SK-N-SH (cell line): Measurements from ENCODE around the gene LSM10. TPM values are rescaled to one million over a fixed set of nuclear protein-coding genes. Genes with fewer than 3 reads are reported as not detected.

Source experiments
- CTCF ChIA-PET: fragments of 300-600, 350-600 bp; formaldehyde crosslinking; extraction: SDS; loops from one replicate; lab custom pipeline; 2021; lab: Yijun Ruan, JAX
- POLR2A ChIA-PET: fragments of 350-600 bp; sonication (Branson Sonifier 250); formaldehyde crosslinking; extraction: SDS; loops from one replicate; lab custom pipeline; 2020; ENCODE audit warnings: antibody characterized with exemption, inconsistent platforms; lab: Yijun Ruan, JAX
- DNase-seq: peaks from one replicate; pipeline ENCODE4 v3.0.0; 2012
- H2AFZ ChIP-seq: fragments of 200-600 bp; sonication (generic); 2 replicates; pipeline ENCODE4 v1.8.1; 2016; ENCODE audit warnings: antibody characterized with exemption, mild to moderate bottlenecking, low read depth
- H3F3A ChIP-seq: fragments of 200-600 bp; sonication (generic); replicated peaks from 2 replicates; pipeline ENCODE3; 2016; ENCODE audit warnings: antibody characterized with exemption, mild to moderate bottlenecking; ENCODE audit not compliant: insufficient read depth
- H3K27ac ChIP-seq, 2 experiments: fragments of 200-500 bp in 1 of 2; fragments of 200-600 bp in 1 of 2; sonication (Bioruptor generic) in 1 of 2; sonication (generic), shearing (Covaris generic) in 1 of 2; 2 replicates each; pipeline versions ENCODE4 v1.5.1 to v1.6.1; 2014 to 2016; ENCODE audit warnings: low read depth in 2 of 2, inconsistent platforms in 1 of 2, low read length in 1 of 2, mild to moderate bottlenecking in 1 of 2, mixed read lengths in 1 of 2
- H3K27me3 ChIP-seq: fragments of 200-600 bp; sonication (generic), shearing (Covaris generic); 2 replicates; pipeline ENCODE4 v1.6.1; 2016; ENCODE audit warnings: mixed run types; ENCODE audit not compliant: insufficient read depth
- H3K36me3 ChIP-seq, 2 experiments: fragments of 200-500 bp in 1 of 2; fragments of 200-600 bp in 1 of 2; sonication (Bioruptor generic) in 1 of 2; sonication (generic) in 1 of 2; replicated peaks in 1 of 2; 2 replicates each; pipeline versions ENCODE3 to v1.5.1; 2014 to 2016; ENCODE audit warnings: low read length in 1 of 2, mild to moderate bottlenecking in 1 of 2; ENCODE audit not compliant: insufficient read depth in 2 of 2, control insufficient read depth in 1 of 2
- H3K4me1 ChIP-seq, 2 experiments: fragments of 200-500 bp in 1 of 2; fragments of 200-600 bp in 1 of 2; sonication (Bioruptor generic) in 1 of 2; sonication (generic), shearing (Covaris generic) in 1 of 2; 2 replicates each; pipeline versions ENCODE4 v1.5.1 to v1.6.1; 2014 to 2016; ENCODE audit warnings: low read depth in 1 of 2, low read length in 1 of 2, mixed run types in 1 of 2; ENCODE audit not compliant: insufficient read depth in 2 of 2, control insufficient read depth in 1 of 2
- H3K4me2 ChIP-seq: fragments of 200-600 bp; sonication (generic), shearing (Covaris generic); 2 replicates; pipeline ENCODE4 v1.6.1; 2017; ENCODE audit warnings: mixed run types
- H3K4me3 ChIP-seq, 2 experiments: fragments of 200-500 bp in 1 of 2; fragments of 200-600 bp in 1 of 2; sonication (Bioruptor generic) in 1 of 2; sonication (generic), shearing (Covaris generic) in 1 of 2; 2 replicates each; pipeline versions ENCODE4 v1.5.1 to v1.8.1; 2014 to 2016; ENCODE audit warnings: low read depth in 2 of 2, inconsistent platforms in 1 of 2, low read length in 1 of 2, mild to moderate bottlenecking in 1 of 2, mixed read lengths in 1 of 2, moderate library complexity in 1 of 2
- H3K79me2 ChIP-seq: fragments of 200-600 bp; sonication (generic); 2 replicates; pipeline ENCODE4 v1.8.1; 2017; ENCODE audit warnings: mild to moderate bottlenecking; ENCODE audit not compliant: insufficient read depth
- H3K9ac ChIP-seq: fragments of 200-600 bp; sonication (generic); 2 replicates; pipeline ENCODE4 v1.6.1; 2017; ENCODE audit warnings: mixed run types
- H3K9me2 ChIP-seq: fragments of 200-600 bp; sonication (generic); 2 replicates; pipeline ENCODE4 v1.6.1; 2017; ENCODE audit warnings: mixed run types
- H3K9me3 ChIP-seq: fragments of 200-600 bp; sonication (generic); 2 replicates; pipeline ENCODE4 v1.6.1; 2017; ENCODE audit warnings: mixed run types, mild to moderate bottlenecking, moderate library complexity
- H4K20me1 ChIP-seq: fragments of 200-600 bp; sonication (generic); 2 replicates; pipeline ENCODE4 v1.6.1; 2017; ENCODE audit warnings: mild to moderate bottlenecking, mixed run types; ENCODE audit not compliant: insufficient read depth
- CHD2 ChIP-seq: fragments of 150-350 bp; IDR thresholded peaks from 2 replicates; pipeline ENCODE4 v1.6.1; 2018; ENCODE audit warnings: low read length; ENCODE audit not compliant: partially characterized antibody
- CTCF ChIP-seq: fragments of 200-600 bp; sonication (generic); IDR thresholded peaks from 2 replicates; pipeline ENCODE4 v1.6.1; 2017; ENCODE audit warnings: antibody characterized with exemption, mild to moderate bottlenecking, moderate library complexity
- ELF1 ChIP-seq: IDR thresholded peaks from 2 replicates; pipeline ENCODE4 v1.4.0; 2012
- EP300 ChIP-seq, 2 experiments: IDR thresholded peaks; 2 replicates each; pipeline versions ENCODE4 v1.4.0 to v1.6.1; 2012; ENCODE audit warnings: borderline replicate concordance in 1 of 2, low read depth in 1 of 2, low read length in 1 of 2
- EZH2phosphoT487 ChIP-seq: fragments of 200-600 bp; sonication (generic); IDR thresholded peaks from 2 replicates; pipeline ENCODE4 v1.6.1; 2017; ENCODE audit warnings: low read depth, mixed run types, mild to moderate bottlenecking, antibody characterized with exemption, moderate library complexity, borderline replicate concordance
- FOXJ3 ChIP-seq: sonication (generic); formaldehyde crosslinking; IDR thresholded peaks from 2 replicates; pipeline ENCODE4 v1.5.1; 2020; ENCODE audit warnings: mild to moderate bottlenecking, missing genetic modification reagents
- GABPA ChIP-seq: IDR thresholded peaks from 2 replicates; pipeline ENCODE4 v1.4.0; 2012; ENCODE audit warnings: low read depth, mild to moderate bottlenecking
- GATA2 ChIP-seq: sonication (generic); formaldehyde crosslinking; IDR thresholded peaks from 2 replicates; pipeline ENCODE4 v1.5.0; 2020; ENCODE audit warnings: mild to moderate bottlenecking, missing genetic modification reagents
- IRF3 ChIP-seq: fragments of 150-350 bp; IDR thresholded peaks from 2 replicates; pipeline ENCODE4 v1.6.1; 2016; ENCODE audit warnings: mild to moderate bottlenecking, low read depth, low read length
- NRF1 ChIP-seq: IDR thresholded peaks from 2 replicates; pipeline ENCODE4 v1.6.1; 2012; ENCODE audit warnings: low read depth, mild to moderate bottlenecking, low read length
- POLR2AphosphoS5 ChIP-seq: IDR thresholded peaks from 2 replicates; pipeline ENCODE4 v1.6.1; 2012; ENCODE audit warnings: low read depth, low read length
- RFX5 ChIP-seq: IDR thresholded peaks from 2 replicates; pipeline ENCODE4 v1.6.1; 2012; ENCODE audit warnings: mild to moderate bottlenecking, improper control_type of control experiment, low read length
- RXRA ChIP-seq: IDR thresholded peaks from 2 replicates; pipeline ENCODE4 v1.4.0; 2012; ENCODE audit warnings: low read depth, mild to moderate bottlenecking, borderline replicate concordance
- SIN3A ChIP-seq: IDR thresholded peaks from 2 replicates; pipeline ENCODE4 v1.6.1; 2012; ENCODE audit warnings: low read depth, mild to moderate bottlenecking, low read length, moderate library complexity, borderline replicate concordance
- SMC3 ChIP-seq: IDR thresholded peaks from 2 replicates; pipeline ENCODE4 v1.6.1; 2012; ENCODE audit warnings: low read depth, low read length, improper control_type of control experiment
- TCF12 ChIP-seq: IDR thresholded peaks from 2 replicates; pipeline ENCODE4 v1.4.0; 2012
- YY1 ChIP-seq: IDR thresholded peaks from 2 replicates; pipeline ENCODE4 v1.4.0; 2012; ENCODE audit warnings: low read depth, mild to moderate bottlenecking
- WGBS: methylation state at CpG from one replicate; pipeline ENCODE4 v1.1.6; 2017; ENCODE audit warnings: low lambda C conversion rate; 5-methylcytosine and 5-hydroxymethylcytosine counted together
- polyA plus RNA-seq, 3 experiments: library from polyadenylated mRNA; depleted of rRNA; stranded (reverse); fragments of >200 nt; gene quantifications; 2 replicates each; pipeline ENCODE4 v1.2.3, GENCODE V29; 2012
- TF ChIP-seq, protein P1 (sequence below): IDR thresholded peaks from 2 replicates; pipeline ENCODE4 v1.4.0; 2012; ENCODE audit warnings: low read depth

The LSM10 gene
- polyA plus RNA-seq, 1 of the 3 experiments (the other 2 are of a cell fraction): 96.8 TPM

DNA sequence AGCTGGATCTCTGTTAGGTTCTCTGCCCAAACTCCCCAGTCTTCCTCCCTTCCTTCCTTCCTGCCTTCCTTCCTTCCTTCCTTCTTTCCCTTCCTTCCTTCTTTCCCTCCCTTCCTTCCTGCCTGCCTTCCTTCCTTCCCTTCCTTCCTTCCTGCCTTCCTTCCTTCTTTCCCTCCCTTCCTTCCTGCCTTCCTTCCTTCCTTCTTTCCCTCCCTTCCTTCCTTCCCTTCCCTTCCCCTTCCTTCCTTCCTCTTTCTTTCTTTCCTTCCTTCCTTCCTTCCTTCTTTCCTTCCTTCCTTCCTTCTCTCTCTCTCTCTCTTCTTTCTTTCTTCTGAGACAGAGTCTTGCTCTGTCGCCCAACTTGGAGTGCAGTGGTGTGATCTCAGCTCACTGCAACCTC, 8.7 kb upstream of the LSM10 start:
- H3F3A ChIP-seq: peaks cover 13% of the 10 kb centered on the region
- H3K27ac ChIP-seq: no peak overlapping the region
- H3K4me2 ChIP-seq: no peak overlapping the region
- H3K36me3 ChIP-seq: no peaks in the 10 kb centered on the region
- WGBS: 95% methylated on average over 1 of the region's 1 CpG
- peaks cover 0 to 4% of the 10 kb centered on the region in 2 experiments; a peak in 1 of 4 replicates for H3K4me1 ChIP-seq
- H3K4me3 ChIP-seq: no peak overlapping the region
- H2AFZ ChIP-seq: no peak overlapping the region
- no peaks in the 10 kb centered on the region for H4K20me1 ChIP-seq
- DNase-seq: no peak
- ChIA-PET POLR2A (no interaction called here), CTCF (interaction anchor here (1.3 to 1.7 kb wide), 2 partner anchors 10 to 64 kb away, joined by 3 to 4 read pairs; no protein-coding TSS in a partner anchor)
- no peaks in the 10 kb centered on the region for H3K9me2 ChIP-seq
- TF ChIP-seq GATA2 (CRISPR knock-in tag) (no peak), SIN3A (no peak), SMC3 (no peak), GABPA (no peak), EZH2phosphoT487 (no peak), ELF1 (no peak), YY1 (no peak), TCF12 (no peak), NRF1 (no peak), RXRA (no peak), RFX5 (no peak), CHD2 (no peak), POLR2AphosphoS5 (no peak), CTCF (no peak), FOXJ3 (CRISPR knock-in tag) (no peak), EP300 (IDR thresholded peaks at IDR 0.05; ENCODE audit: borderline replicate concordance in 1 of 2, low read depth in 1 of 2, low read length in 1 of 2) (no peak), IRF3 (no peak)
- TF ChIP-seq, protein P1, sequence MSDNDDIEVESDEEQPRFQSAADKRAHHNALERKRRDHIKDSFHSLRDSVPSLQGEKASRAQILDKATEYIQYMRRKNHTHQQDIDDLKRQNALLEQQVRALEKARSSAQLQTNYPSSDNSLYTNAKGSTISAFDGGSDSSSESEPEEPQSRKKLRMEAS: no peak
- no peaks in the 10 kb centered on the region for H3K27me3 ChIP-seq
- H3K9me3 ChIP-seq: no peaks in the 10 kb centered on the region
- no peaks in the 10 kb centered on the region for H3K79me2 ChIP-seq
- H3K9ac ChIP-seq: no peak overlapping the region
